NCI-H2227 (cell line): ENCODE measurements around the gene ZCCHC2.

Source experiments
- DNase-seq: peaks from one replicate; lab custom pipeline; 2025; ENCODE audit not compliant: unreplicated experiment; lab: John Stamatoyannopoulos, UW

ZCCHC2 gene

GRCh38 chr18:62574776-62575175 lies 52.0 kb downstream of the ZCCHC2 start:
- no peak for DNase-seq

- DNase-seq, result no peak
Observed at GRCh38 chr18:62576271-62576670, 53.4 kb downstream of the ZCCHC2 start.

GRCh38 chr18:62576845-62577512 lies 54.2 kb downstream of the ZCCHC2 start:
- no peak for DNase-seq

GRCh38 chr18:62577765-62578164 lies 54.9 kb downstream of the ZCCHC2 start:
- no peak for DNase-seq

GRCh38 chr18:62578980-62579511 lies 56.2 kb downstream of the ZCCHC2 start:
- DNase-seq, result no peak

- DNase-seq, result no peak
Observed at GRCh38 chr18:62583376-62583775, 60.6 kb downstream of the ZCCHC2 start.

GRCh38 chr18:62584241-62585120 lies 61.7 kb downstream of the ZCCHC2 start:
- DNase-seq, result peak; percentile 92

- no peak for DNase-seq
Observed at GRCh38 chr18:62585274-62586150, 62.7 kb downstream of the ZCCHC2 start.

GRCh38 chr18:62586151-62586774 lies 63.4 kb downstream of the ZCCHC2 start:
- peak; percentile 71 for DNase-seq

- no peak for DNase-seq
Observed at GRCh38 chr18:62586781-62587487, 64.1 kb downstream of the ZCCHC2 start.

- DNase-seq, result no peak
Observed at GRCh38 chr18:62587689-62588088, 64.9 kb downstream of the ZCCHC2 start.

GRCh38 chr18:62588217-62588616 lies 65.4 kb downstream of the ZCCHC2 start:
- DNase-seq, result no peak

GRCh38 chr18:62590799-62591590 lies 68.2 kb downstream of the ZCCHC2 start:
- no peak for DNase-seq

GRCh38 chr18:62596145-62597005 lies 73.5 kb downstream of the ZCCHC2 start:
- DNase-seq, result peak; percentile 25

- DNase-seq, result no peak
Observed at GRCh38 chr18:62601871-62602270, 79.0 kb downstream of the ZCCHC2 start.

- no peak for DNase-seq
Observed at GRCh38 chr18:62602706-62603105, 79.9 kb downstream of the ZCCHC2 start.

GRCh38 chr18:62603211-62603610 lies 80.4 kb downstream of the ZCCHC2 start:
- no peak for DNase-seq

- no peak for DNase-seq
Observed at GRCh38 chr18:62603979-62604378, 81.2 kb downstream of the ZCCHC2 start.
